Transverse colon (tissue), 4 donors: ENCODE measurements around the gene BPIFB3.

Source experiments
- POLR2AphosphoS5 ChIP-seq, 3 donors: sonication (generic); formaldehyde crosslinking; IDR thresholded peaks; one replicate each; pipeline ENCODE4 v1.6.1; 2016; ENCODE audit warnings: antibody characterized with exemption in 3 of 3
- TF ChIP-seq, protein P1 (sequence below), 5 experiments: fragments of 200-600 bp in 3 of 5; fragments of 450-650 bp in 2 of 5; sonication (generic) in 3 of 5; IDR thresholded peaks; 1 replicate in 2 of 5; 2 replicates in 3 of 5; pipeline ENCODE4 v1.5.1; 2016 to 2017; ENCODE audit warnings: antibody characterized with exemption in 5 of 5, inconsistent platforms in 3 of 5, mild to moderate bottlenecking in 2 of 5, moderate library complexity in 1 of 5

DNA sequence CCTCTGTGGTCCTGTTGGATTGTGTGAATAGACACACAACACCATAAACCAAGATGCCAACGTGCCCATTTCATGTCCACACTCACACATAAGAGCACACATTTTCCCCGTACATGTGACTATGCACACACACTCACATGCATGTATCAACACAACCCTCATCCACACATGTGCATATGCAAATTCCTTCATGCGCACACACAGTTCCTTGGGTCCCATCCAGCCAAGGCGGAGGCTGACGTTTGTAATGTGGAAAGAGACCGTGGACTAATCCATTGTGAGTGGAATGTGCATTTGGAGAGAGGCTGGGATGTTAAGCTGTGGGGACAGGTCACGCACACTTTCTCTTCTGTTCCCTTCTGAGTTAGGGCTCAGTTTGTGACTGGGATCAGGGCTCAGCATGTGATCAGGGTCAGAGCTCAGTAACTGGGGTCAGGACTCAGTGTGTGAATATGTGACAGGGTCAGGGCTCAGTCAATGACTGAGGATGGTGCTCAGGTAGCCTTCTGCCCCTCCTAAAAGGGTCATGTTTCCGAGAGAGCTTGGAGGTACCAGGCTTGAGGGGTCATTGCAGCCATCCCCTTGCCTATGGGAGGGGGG is 46.8 kb upstream of the BPIFB3 start:
- TF ChIP-seq, protein P1, sequence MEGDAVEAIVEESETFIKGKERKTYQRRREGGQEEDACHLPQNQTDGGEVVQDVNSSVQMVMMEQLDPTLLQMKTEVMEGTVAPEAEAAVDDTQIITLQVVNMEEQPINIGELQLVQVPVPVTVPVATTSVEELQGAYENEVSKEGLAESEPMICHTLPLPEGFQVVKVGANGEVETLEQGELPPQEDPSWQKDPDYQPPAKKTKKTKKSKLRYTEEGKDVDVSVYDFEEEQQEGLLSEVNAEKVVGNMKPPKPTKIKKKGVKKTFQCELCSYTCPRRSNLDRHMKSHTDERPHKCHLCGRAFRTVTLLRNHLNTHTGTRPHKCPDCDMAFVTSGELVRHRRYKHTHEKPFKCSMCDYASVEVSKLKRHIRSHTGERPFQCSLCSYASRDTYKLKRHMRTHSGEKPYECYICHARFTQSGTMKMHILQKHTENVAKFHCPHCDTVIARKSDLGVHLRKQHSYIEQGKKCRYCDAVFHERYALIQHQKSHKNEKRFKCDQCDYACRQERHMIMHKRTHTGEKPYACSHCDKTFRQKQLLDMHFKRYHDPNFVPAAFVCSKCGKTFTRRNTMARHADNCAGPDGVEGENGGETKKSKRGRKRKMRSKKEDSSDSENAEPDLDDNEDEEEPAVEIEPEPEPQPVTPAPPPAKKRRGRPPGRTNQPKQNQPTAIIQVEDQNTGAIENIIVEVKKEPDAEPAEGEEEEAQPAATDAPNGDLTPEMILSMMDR (IDR thresholded peaks at IDR 0.05) = no peak
- TF ChIP-seq POLR2AphosphoS5 (IDR thresholded peaks at IDR 0.05) = no peak
